ENCODE data around the gene FOXRED1.

GRCh38 chr11:126277780-126278179, 8.8 kb downstream of the FOXRED1 start:
- TF ChIP-seq CTCF (conservative IDR thresholded peaks at IDR 0.05): no peak
- TF ChIP-seq ZFX (IDR thresholded peaks at IDR 0.05): no peak
